ENCODE data around the gene PFDN6. TPM values are rescaled to one million over a fixed set of nuclear protein-coding genes. Genes with fewer than 3 reads are reported as not detected.

The PFDN6 gene
- total and polyA plus RNA-seq, 2 of the 13 experiments (the other 11 are each of a cell fraction or from before 2014, with no cell fraction given), result 75.5 to 87.0 TPM

- POLR2A ChIA-PET, result interaction anchor here (0.8 to 5.1 kb wide), 20 partner anchors 10 to 277 kb away, joined by 3 to 94 read pairs (median 6); partner anchors contain the start of genes HSD17B8, PFDN6, RING1 and RPS18
- DNase-seq (ENCODE audit: low spot score), result no peak
- TF ChIP-seq ZNF382 (CRISPR knock-in tag; IDR thresholded peaks at IDR 0.05; ENCODE audit: borderline replicate concordance) (no peak), ZNF205 (CRISPR knock-in tag; IDR thresholded peaks at IDR 0.05) (no peak), CEBPG (CRISPR knock-in tag; IDR thresholded peaks at IDR 0.05) (no peak), ARNTL (CRISPR knock-in tag; IDR thresholded peaks at IDR 0.05) (0 out of 2 replicates have a peak, but pooled peaks have one; percentile 34), ZNF550 (CRISPR knock-in tag; IDR thresholded peaks at IDR 0.05; ENCODE audit: borderline replicate concordance) (peak; percentile 25), ZNF512B (CRISPR knock-in tag; IDR thresholded peaks at IDR 0.05; ENCODE audit: borderline replicate concordance) (peak; percentile 74; the same call in 1 of the 2 replicates), BRD4 (CRISPR knock-in tag; IDR thresholded peaks at IDR 0.05) (0 out of 2 replicates have a peak, but pooled peaks have one; percentile 51), ZBTB14 (CRISPR knock-in tag; IDR thresholded peaks at IDR 0.05) (no peak), TEF (CRISPR knock-in tag; IDR thresholded peaks at IDR 0.05) (no peak), ZNF841 (CRISPR knock-in tag; IDR thresholded peaks at IDR 0.05; ENCODE audit: borderline replicate concordance) (no peak), PAX8 (CRISPR knock-in tag; IDR thresholded peaks at IDR 0.05; ENCODE audit: borderline replicate concordance) (0 out of 2 replicates have a peak, but pooled peaks have one; percentile 72), ZNF234 (CRISPR knock-in tag; conservative IDR thresholded peaks at IDR 0.05) (peak; percentile 93; the same call in 1 of the 2 replicates), CBFB (CRISPR knock-in tag; IDR thresholded peaks at IDR 0.05) (no peak), MEF2D (CRISPR knock-in tag; IDR thresholded peaks at IDR 0.05) (0 out of 2 replicates have a peak, but pooled peaks have one; percentile 61), ZBTB20 (CRISPR knock-in tag; IDR thresholded peaks at IDR 0.05; ENCODE audit: borderline replicate concordance, low read depth) (no peak), ZNF280B (CRISPR knock-in tag; IDR thresholded peaks at IDR 0.05; ENCODE audit: borderline replicate concordance) (0 out of 2 replicates have a peak, but pooled peaks have one; percentile 3), DPF2 (CRISPR knock-in tag; IDR thresholded peaks at IDR 0.05; ENCODE audit: borderline replicate concordance, low read depth) (no peak), IRX3 (CRISPR knock-in tag; IDR thresholded peaks at IDR 0.05; ENCODE audit: borderline replicate concordance, low read depth) (no peak), ZFP41 (CRISPR knock-in tag; IDR thresholded peaks at IDR 0.05; ENCODE audit: borderline replicate concordance) (no peak)
These were observed 40.8 kb upstream of the PFDN6 start for GRCh38 chr6:33248643-33248931.

More at GRCh38 chr6:33248643-33248931, 40.8 kb upstream of the PFDN6 start:
- Histone ChIP-seq H4K20me1 (ENCODE audit: insufficient read depth, low read length) (no peaks in the 10 kb centered on the region), H3K27ac (ENCODE audit: extremely low read length, insufficient read depth, low read length) (peak overlapping the region; percentile 81), H3K9ac (ENCODE audit: insufficient read depth, low read depth, low read length) (peak overlapping the region; percentile 75), H3K36me3 (replicated peaks in 1 of 2; ENCODE audit: control insufficient read depth in 1 of 2, insufficient read depth in 2 of 2, low read length in 2 of 2) (peaks cover 0 to 2% of the 10 kb centered on the region in 2 experiments; a peak in 3 of 5 replicates), H3K4me3 (replicated peaks in 1 of 3; ENCODE audit: insufficient read depth in 1 of 3, low read depth in 2 of 3, low read length in 3 of 3) (peak overlapping the region; percentile 51 to 89 (median 64)), H3K4me1 (ENCODE audit: insufficient read depth, low read length) (peaks cover 29% of the 10 kb centered on the region), H3K79me2 (ENCODE audit: insufficient read depth, low read length) (no peaks in the 10 kb centered on the region), H3K9me3 (ENCODE audit: low read length) (no peaks in the 10 kb centered on the region), H2AFZ (ENCODE audit: low read length) (peak overlapping the region; percentile 22), H3K27me3 (ENCODE audit: control insufficient read depth in 1 of 2, insufficient read depth in 2 of 2, low read length in 2 of 2) (no peaks in the 10 kb centered on the region; a peak in 1 of 5 replicates), H3K4me2 (ENCODE audit: low read depth, low read length) (peak overlapping the region; percentile 100)
- BruUV-seq (replicated peaks), result TSS peak; percentile 82
- FAIRE-seq (no peak), ATAC-seq (peak; percentile 2)
- 2% methylated on average over 18 of the region's 18 CpGs for WGBS (ENCODE audit: low lambda C conversion rate)
- intact Hi-C loops (cut with micrococcal nuclease; ENCODE audit: unreplicated experiment), result loop anchor here (2.0 kb wide), 4 partner anchors 48 to 234 kb away; partner anchors contain the start of genes RXRB and SLC39A7
- CTCF ChIA-PET (ENCODE audit: low intra/inter-chr PET ratio, low total read pairs), result interaction anchor here (1.0 to 3.1 kb wide), 9 partner anchors 44 to 234 kb away, joined by 4 to 19 read pairs (median 6); partner anchors contain the start of genes HSD17B8, RXRB and SLC39A7
- in situ Hi-C loops (cut with HindIII; ENCODE audit: extremely low pct_ligation_motif_present, low pct_unique_long_range_greater_than_20kb), result loop anchor here (5.0 kb wide), 4 partner anchors 46 to 231 kb away; partner anchors contain the start of genes HSD17B8, RXRB and SLC39A7
